Panc1 (cell line): ENCODE measurements around the gene KCTD19. TPM values are rescaled to one million over a fixed set of nuclear protein-coding genes. Genes with fewer than 3 reads are reported as not detected.

Experiments
- ATAC-seq: fragments of 200-7000 bp; cut with Tn5 transposase; 2 replicates; pipeline ENCODE4 v1.9.1; 2020; ENCODE audit warnings: mild to moderate bottlenecking, moderate library complexity
- BruUV-seq: library from RNA; stranded (reverse); fragments of 400-500 nt; replicated peaks from 2 replicates; lab custom pipeline; 2021; lab: Mats Ljungman, UMichigan
- CTCF ChIA-PET: fragments of 300-600 bp; sonication (Branson Sonifier 250); formaldehyde crosslinking; loops from one replicate; lab custom pipeline; 2022; ENCODE audit warnings: antibody characterized with exemption; lab: Charles Lee
- POLR2A ChIA-PET: fragments of 300-600 bp; sonication (Branson Sonifier 250); formaldehyde crosslinking; loops from one replicate; lab custom pipeline; 2022; ENCODE audit warnings: antibody characterized with exemption; lab: Charles Lee
- DNase-seq: peaks from one replicate; pipeline ENCODE4 v3.0.0-alpha.2; 2010; ENCODE audit warnings: low read depth, low spot score
- H3K27ac ChIP-seq: 2 replicates; pipeline ENCODE4 v1.5.1; 2011; ENCODE audit warnings: mild to moderate bottlenecking, low read length, inconsistent platforms
- H3K27me3 ChIP-seq: fragments of 200-500 bp; sonication (Bioruptor generic); 2 replicates; pipeline ENCODE4 v1.6.0; 2014; ENCODE audit warnings: low read length, inconsistent platforms; ENCODE audit not compliant: control insufficient read depth, insufficient read depth
- H3K36me3 ChIP-seq: fragments of 200-500 bp; sonication (Bioruptor generic); 2 replicates; pipeline ENCODE4 v1.5.1; 2014; ENCODE audit warnings: inconsistent platforms, mild to moderate bottlenecking, low read length, moderate library complexity; ENCODE audit not compliant: control insufficient read depth, insufficient read depth
- H3K4me1 ChIP-seq: 2 replicates; pipeline ENCODE4 v1.5.1; 2011; ENCODE audit warnings: inconsistent platforms, mild to moderate bottlenecking, low read length, moderate library complexity; ENCODE audit not compliant: control insufficient read depth, insufficient read depth
- H3K4me3 ChIP-seq, 2 experiments: 2 replicates each; pipeline ENCODE4 v1.5.1; 2011 to 2012; ENCODE audit warnings: low read depth in 2 of 2, low read length in 2 of 2, mild to moderate bottlenecking in 2 of 2, inconsistent platforms in 1 of 2, moderate library complexity in 1 of 2
- H3K9me3 ChIP-seq: fragments of 200-500 bp; sonication (Bioruptor generic); 2 replicates; pipeline ENCODE4 v1.5.1; 2014; ENCODE audit warnings: low read depth, mild to moderate bottlenecking, inconsistent platforms, low read length, moderate library complexity; ENCODE audit not compliant: control insufficient read depth, insufficient read depth
- CTCF ChIP-seq: fragments of 450-650 bp; IDR thresholded peaks from 2 replicates; pipeline ENCODE4 v1.5.1; 2017; ENCODE audit warnings: mild to moderate bottlenecking
- POLR2AphosphoS5 ChIP-seq: IDR thresholded peaks from 2 replicates; pipeline ENCODE4 v1.6.1; 2012; ENCODE audit warnings: mild to moderate bottlenecking, low read depth, low read length, moderate library complexity
- REST ChIP-seq, 2 experiments: IDR thresholded peaks; 2 replicates each; pipeline ENCODE4 v1.6.1; 2011 to 2012; ENCODE audit warnings: low read depth in 2 of 2, control low read depth in 1 of 2, low read length in 1 of 2, mild to moderate bottlenecking in 1 of 2, moderate library complexity in 1 of 2; ENCODE audit not compliant: insufficient read depth in 1 of 2
- SIN3A ChIP-seq: IDR thresholded peaks from 2 replicates; pipeline ENCODE4 v1.6.1; 2012; ENCODE audit warnings: low read depth, mild to moderate bottlenecking, low read length, moderate library complexity, borderline replicate concordance; ENCODE audit not compliant: insufficient read depth
- TCF7L2 ChIP-seq: IDR thresholded peaks from 2 replicates; pipeline ENCODE4 v1.6.1; 2011; ENCODE audit warnings: mild to moderate bottlenecking, low read depth, low read length, inconsistent platforms
- in situ Hi-C: cut with HindIII; loops from 2 replicates; pipeline ENCODE4 v1.10.0; 2016; ENCODE audit warnings: low sequenced_read_pairs, low pct_unique_long_range_greater_than_20kb
- intact Hi-C: fragments of 100-400 bp; cut with micrococcal nuclease; formaldehyde crosslinking; loops from one replicate; pipeline ENCODE4 v1.10.0; 2022; ENCODE audit not compliant: unreplicated experiment
- total RNA-seq: library from RNA; stranded (reverse); gene quantifications from one replicate; pipeline ENCODE4 v1.2.1, GENCODE V29; 2021; ENCODE audit not compliant: unreplicated experiment

The KCTD19 gene
- total RNA-seq, 1 experiment from 2014 or later: 0.62 TPM

GRCh38 chr16:67305216-67306071, 21.1 kb downstream of the KCTD19 start:
- no peak for ATAC-seq
- no peak overlapping the region for H3K4me3 ChIP-seq

GRCh38 chr16:67304020-67304419, 22.5 kb downstream of the KCTD19 start:
- no TSS peak for BruUV-seq
- in situ Hi-C loops: no loop called here

More at GRCh38 chr16:67305216-67306071, 21.1 kb downstream of the KCTD19 start:
- Histone ChIP-seq H3K27me3 (no peaks in the 10 kb centered on the region), H3K27ac (no peak overlapping the region), H3K4me1 (no peaks in the 10 kb centered on the region), H3K36me3 (no peaks in the 10 kb centered on the region), H3K9me3 (no peaks in the 10 kb centered on the region)
- no peak for DNase-seq
- POLR2A ChIA-PET: no interaction called here
- CTCF ChIA-PET: no interaction called here
- no TSS peak for BruUV-seq
- TF ChIP-seq SIN3A: no peak
- intact Hi-C loops (loop anchor here (1.0 kb wide), 1 partner anchor 18 kb away; no protein-coding TSS in a partner anchor), in situ Hi-C loops (no loop called here)

GRCh38 chr16:67302970-67303369, 23.6 kb downstream of the KCTD19 start:
- DNase-seq (no peak), ATAC-seq (no peak)
- Histone ChIP-seq H3K27me3 (no peaks in the 10 kb centered on the region), H3K9me3 (no peaks in the 10 kb centered on the region), H3K27ac (no peak overlapping the region), H3K4me3 (no peak overlapping the region), H3K4me1 (no peaks in the 10 kb centered on the region), H3K36me3 (no peaks in the 10 kb centered on the region)
- POLR2A ChIA-PET: no interaction called here
- TF ChIP-seq SIN3A (no peak), REST (IDR thresholded peaks at IDR 0.05; ENCODE audit: insufficient read depth in 1 of 2, low read depth in 2 of 2, low read length in 1 of 2) (no peak), TCF7L2 (no peak), POLR2AphosphoS5 (no peak), CTCF (no peak)
- in situ Hi-C loops: no loop called here
- BruUV-seq: no TSS peak
- intact Hi-C loops: no loop called here
- CTCF ChIA-PET: no interaction called here

More at GRCh38 chr16:67304020-67304419, 22.5 kb downstream of the KCTD19 start:
- no peaks in the 10 kb centered on the region for H3K36me3 ChIP-seq
- H3K4me3 ChIP-seq: no peak overlapping the region
- H3K9me3 ChIP-seq: no peaks in the 10 kb centered on the region
- POLR2A ChIA-PET: no interaction called here
- no peak for TF ChIP-seq CTCF
- TF ChIP-seq POLR2AphosphoS5: no peak
- H3K27ac ChIP-seq: no peak overlapping the region
- H3K4me1 ChIP-seq: no peaks in the 10 kb centered on the region
- intact Hi-C loops: no loop called here
- DNase-seq (no peak), ATAC-seq (no peak)
- CTCF ChIA-PET: no interaction called here
- H3K27me3 ChIP-seq: no peaks in the 10 kb centered on the region
